ENCODE data around the gene TACC3.

The TACC3 gene

GRCh38 chr4:1705732-1706131 lies 15.6 kb upstream of the TACC3 start:
- no peak for DNase-seq

DNA sequence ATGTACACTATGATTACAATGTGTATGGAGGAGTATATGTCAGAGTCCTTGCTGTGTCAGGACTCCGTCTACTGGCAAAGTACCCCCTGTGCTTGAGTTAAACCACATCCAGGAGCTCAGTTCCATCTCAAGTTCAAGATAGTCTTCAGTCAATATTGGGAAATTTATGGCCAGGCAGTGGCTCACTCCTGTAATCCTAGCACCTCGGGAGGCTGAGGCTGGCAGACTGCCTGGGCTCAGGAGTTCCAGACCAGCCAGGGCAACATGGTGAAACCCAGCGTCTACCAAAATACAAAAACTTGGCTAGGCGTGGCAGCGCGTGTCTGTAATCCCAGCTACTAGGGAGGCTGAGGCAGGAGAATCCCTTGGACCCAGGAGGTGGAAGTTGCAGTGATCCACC lies 15.0 kb upstream of the TACC3 start:
- no peak for DNase-seq

- DNase-seq = no peak
Measured at GRCh38 chr4:1708581-1708980, 12.7 kb upstream of the TACC3 start.

- DNase-seq = no peak
Measured at GRCh38 chr4:1711055-1711570, 10.2 kb upstream of the TACC3 start.

DNA sequence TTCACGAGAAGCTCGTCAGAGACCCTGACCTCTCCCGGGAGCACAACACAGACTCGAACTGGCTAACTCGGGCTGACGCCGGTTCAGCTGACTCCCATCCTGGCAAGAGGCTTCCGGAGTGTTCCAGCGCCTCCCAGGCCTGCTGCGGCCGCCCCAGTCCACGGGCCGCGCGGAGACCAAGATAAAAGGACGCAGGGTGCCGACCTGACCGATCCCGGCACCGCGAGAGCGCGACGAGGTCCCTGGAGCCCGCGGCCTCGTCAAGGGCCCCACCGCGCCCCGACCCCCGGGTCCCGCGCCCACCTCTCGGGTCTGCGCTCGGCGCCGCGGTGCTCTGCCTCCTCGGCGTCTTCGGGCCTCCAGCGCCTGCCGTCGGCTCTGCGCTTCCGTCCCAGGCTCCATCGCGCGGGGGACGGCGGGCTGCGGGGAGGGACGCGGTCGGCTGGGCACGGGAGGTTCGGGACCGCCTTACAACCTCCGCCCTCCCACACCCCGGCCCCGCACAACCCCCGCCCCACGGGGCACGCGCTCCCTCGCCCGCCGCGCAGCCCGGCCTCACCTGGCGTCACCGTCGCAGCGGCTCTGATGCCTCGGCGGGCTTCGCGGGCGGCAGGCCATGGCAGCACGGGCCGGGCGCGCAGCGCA lies 9.6 kb upstream of the TACC3 start:
- no peak for DNase-seq

GRCh38 chr4:1712216-1713002 lies 8.9 kb upstream of the TACC3 start, which contains the start of gene SLBP:
SLBP (minus strand) TSS chr4:1712319; CDS start chr4:1712188, 131 bp downstream.
- peak; percentile 91 for DNase-seq

- no peak for DNase-seq
Measured at GRCh38 chr4:1713003-1713851, 8.1 kb upstream of the TACC3 start.

DNA sequence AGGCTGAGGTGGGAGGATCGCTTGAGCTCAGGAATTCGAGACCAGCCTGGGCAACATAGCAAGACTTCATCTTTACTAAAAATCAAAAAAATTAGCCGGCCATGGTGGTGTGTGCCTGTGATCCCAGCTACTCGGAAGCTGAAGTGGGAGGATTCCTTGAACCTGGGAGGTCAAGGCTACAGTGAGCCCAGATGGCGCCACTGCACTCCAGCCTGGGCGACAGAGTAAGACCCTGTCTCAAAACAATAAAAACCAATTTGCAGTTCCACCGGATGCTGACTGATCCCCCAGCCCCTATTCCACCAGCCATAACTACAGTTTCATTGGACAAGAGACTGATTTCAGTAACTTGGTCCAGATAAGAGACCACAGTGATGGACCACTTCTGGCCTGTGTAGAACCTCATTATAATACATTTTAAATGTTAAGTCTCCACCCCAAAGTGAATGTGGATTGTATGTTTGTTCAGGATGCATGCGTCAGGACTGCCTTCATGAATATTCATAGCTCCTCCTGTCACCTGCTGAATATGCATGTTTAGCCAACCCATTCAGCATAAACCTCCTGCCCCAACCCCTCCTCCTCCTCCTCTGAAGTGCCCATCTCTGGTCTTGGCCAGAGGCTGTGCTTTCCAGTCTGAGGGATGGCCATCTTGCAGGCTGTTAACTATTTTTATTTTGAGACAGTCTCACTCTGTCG lies 6.9 kb upstream of the TACC3 start:
- no peak for DNase-seq

DNA sequence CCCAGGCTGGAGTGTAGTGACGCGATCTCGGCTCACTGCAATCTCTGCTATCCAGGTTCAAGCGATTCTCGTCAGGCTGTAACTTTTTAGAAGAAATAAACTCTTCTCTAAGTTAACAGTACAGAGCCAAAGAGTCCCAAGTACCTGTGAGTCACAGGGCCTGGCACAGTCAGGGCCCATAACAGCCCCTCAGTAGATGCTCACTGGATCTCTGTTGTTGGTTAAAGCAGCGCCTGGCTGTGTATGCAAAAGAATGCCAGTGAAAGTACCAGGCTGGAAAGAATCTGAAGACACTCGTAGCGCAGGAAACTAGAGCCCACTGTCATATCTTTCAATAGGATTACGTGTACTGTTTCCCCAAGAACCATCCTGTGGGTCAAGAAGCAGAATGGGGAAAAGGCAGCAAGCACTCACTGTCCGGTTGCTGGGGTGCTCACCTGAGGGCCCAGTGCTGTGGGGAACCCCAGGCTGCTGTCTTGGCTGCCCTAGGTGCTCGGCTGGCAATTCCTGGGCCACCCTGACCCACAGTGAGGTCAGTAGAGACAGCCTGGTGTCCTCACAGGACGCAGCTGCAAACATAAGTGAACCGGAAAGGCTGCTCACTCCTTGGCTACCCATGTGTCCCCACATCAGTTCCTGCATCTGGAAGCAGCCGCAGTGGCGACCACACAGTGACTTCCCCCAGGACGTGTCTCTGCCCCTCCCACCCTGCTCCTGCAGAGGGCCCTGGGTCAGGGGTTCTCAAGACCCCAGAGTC lies 6.1 kb upstream of the TACC3 start:
- DNase-seq = no peak

GRCh38 chr4:1716065-1716945 lies 5.0 kb upstream of the TACC3 start:
- DNase-seq = no peak

DNA sequence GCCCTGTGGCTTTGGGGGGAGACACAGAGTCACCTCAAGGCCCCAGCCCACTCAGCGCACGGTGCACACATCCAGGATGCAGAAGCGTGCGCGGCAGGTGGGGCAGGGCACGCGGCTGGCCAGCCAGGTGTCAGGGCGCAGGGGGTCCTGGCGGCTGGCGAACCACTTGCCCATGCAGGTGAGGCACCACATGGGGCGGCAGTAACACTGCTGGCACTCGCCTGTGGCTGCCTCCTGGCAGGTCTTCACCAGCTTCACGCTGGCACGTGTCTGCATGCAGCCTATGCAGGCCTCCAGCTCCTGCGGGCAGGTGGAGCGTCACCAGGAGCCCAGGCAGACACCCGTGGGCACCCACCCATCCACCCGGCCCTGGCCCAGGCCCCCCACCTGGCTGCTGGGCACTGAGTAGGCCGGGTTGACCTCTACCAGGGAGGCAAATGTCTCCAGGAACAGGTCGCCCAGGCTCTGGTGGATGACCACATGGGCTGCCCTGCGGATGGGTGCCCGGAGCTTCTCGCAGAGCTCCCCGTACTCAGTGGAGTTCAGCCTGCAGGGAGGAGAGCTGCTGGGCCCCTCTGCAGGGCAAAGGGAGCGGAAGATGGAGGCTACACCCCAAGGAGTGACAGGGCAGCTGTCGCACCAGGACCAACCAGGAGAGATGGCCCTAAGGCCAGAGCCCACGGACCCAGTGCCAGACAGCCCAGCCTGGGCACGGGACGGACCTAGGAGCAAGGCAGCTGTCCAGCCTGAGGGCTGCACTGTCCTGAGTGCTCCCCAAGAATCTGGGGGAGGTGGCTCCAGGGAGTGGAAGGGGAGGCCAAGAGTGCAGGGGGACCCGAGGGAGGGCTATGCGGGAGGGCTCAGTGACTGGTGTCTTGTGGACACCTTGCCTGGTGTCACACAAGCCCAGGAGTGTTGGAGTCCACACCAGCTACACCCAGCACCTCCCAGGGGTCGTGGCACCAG lies 3.9 kb upstream of the TACC3 start:
- DNase-seq = no peak

DNA sequence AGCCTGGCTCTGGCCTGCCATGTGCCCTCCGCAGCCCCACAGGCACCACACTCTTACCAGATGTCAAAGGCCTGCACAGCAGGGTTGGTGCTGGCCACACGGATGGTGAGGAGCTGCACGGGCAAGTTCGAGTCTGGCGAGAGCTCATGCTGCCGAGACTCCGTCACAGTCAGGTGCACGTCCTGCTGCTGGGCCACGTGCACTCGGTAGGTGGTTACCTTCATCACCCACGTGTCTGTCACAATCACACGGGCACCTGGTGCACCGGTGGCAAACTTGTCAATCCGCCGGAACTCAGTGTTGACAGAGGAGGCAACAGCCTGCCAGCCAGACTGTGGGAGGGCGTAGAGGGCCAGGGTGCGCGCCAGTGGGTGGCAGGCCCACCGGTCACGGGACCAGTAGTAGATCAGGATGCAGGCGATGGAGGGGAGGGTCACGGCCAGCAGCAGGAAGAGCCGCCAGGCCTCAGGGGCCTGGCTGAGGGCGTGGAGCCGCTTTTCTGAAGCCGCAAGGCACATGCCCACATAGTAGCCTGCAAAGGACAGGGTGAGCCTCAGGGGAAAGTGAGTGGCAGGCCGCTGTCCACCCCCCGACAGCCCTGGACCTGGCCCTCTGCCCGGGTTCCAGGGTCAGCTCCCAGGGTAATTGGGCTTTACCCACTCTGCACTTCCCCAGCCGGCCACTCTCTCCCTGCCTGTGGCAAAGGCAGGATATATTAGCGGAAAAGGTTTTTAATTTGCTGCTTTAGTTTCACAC lies 3.0 kb upstream of the TACC3 start:
- DNase-seq = no peak

GRCh38 chr4:1720163-1720983 lies 948 bp upstream of the TACC3 start:
- no peak for DNase-seq

GRCh38 chr4:1721666-1722550 lies 587 bp downstream of the TACC3 start:
- no peak for DNase-seq

DNA sequence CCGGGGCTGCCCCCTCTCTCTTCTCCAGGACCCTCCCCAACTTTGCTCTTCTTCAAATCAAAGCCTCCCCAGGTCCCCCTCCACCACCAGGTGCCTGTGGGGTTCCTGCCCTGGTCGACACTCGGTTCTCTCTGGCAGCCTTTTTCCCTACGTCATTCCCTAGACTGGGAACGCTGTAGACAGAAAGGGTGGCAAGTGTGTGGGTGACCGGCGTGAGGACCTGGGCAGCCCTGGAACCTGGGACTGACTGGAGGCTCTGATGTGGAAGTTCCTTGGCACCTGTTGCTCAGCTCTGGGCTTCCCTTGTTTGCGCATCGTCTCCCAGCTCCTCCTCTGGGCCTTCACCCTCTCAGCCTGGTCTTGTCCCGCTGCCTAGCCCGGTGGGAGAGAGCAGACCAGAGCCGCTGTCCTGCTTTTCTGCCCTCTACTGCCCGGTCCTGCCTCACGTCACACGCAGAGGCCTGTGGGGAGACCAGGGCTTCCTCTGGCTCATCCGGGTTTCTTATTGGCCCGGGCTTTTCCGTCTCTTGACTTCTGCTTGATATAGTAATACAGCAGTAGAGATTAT lies 1.3 kb downstream of the TACC3 start:
- DNase-seq = no peak

DNA sequence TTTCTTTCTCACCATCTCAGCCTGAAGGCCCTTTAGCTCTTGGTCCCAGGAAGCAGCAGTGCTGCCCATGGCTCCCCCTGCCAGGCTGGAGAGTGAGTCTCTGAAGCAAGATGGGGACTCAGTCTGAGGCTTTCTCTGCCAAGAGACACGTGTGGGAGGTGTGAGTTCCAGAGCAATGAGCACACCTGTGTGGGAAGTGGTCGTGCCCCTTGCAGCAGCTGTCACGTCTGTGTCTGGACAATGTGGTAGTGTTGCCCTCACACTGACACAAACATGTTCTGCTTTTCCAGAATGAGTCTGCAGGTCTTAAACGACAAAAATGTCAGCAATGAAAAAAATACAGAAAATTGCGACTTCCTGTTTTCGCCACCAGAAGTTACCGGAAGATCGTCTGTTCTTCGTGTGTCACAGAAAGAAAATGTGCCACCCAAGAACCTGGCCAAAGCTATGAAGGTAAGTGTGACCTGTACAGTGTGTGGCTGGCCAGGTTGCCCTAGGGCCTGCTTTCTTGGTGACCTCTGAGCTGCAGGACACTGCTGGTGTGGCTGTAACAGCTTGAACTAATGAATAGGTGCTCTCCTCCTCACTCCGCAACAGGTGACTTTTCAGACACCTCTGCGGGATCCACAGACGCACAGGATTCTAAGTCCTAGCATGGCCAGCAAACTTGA lies 1.9 kb downstream of the TACC3 start:
- no peak for DNase-seq
